CD4-positive, alpha-beta T cell treated with Interleukin-6 for 4 hours (primary cell): ENCODE data around the gene UNC93A.
"Not testable (repeated sequence)": the region's sequence is repeated elsewhere in the genome, so short reads cannot be mapped to it uniquely, and the experiment has no call there.

Source experiments
- DNase-seq: peaks from one replicate; pipeline ENCODE4 v3.0.0-alpha.2; 2020; ENCODE audit warnings: mixed read lengths

The UNC93A gene

GRCh38 chr6:167290786-167291622 lies at the start of gene UNC93A:
Gene UNC93A (plus strand): TSS chr6:167291315. CDS start chr6:167291490, 175 bp downstream.
- no peak for DNase-seq

GRCh38 chr6:167241321-167242134 lies 49.6 kb upstream of the UNC93A start:
- DNase-seq = not testable (repeated sequence)

DNA sequence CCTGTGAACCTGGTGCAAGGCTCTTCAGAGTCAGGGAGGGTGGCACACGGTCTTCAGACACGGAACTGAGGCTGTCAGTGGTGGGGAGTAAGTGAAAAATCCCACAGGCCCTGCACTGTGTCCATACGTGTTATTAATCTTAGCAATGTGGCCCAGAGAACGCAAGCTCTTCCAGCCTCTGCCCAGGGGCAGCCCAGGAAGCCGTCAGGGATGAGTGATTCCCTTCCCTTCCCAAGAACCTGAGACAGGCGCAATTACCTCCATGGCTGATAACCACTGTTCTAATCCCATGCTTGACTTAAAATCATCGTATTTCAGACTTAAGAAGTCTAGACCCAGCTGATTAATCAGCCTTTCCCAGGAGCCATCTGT lies 49.0 kb upstream of the UNC93A start:
- DNase-seq = not testable (repeated sequence)

DNA sequence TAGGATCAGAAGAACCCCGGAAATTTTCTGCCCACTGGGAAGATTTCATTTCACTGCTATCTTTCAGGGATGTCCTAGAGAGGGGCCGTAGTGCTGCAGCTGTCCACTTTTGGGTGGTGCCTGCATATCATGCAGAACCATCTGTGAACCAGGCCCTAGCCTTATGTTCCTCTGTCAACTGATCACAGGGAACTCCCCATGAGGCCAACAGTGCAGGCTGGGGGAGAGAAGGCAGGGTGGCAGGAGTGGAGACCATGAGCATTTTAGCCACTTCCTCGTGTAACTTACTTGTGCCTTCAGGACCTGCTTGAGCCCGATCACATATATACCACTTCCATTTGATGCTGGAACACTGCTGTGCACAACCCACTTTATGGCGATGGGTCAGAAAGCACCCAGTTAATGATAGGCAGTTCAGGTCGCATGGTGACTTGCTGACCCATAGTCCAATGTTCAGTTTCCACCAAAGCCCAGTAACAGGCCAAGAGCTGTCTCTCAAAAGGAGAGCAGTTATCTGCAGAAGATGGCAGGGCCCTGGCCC lies 48.5 kb upstream of the UNC93A start:
- DNase-seq = not testable (repeated sequence)

DNA sequence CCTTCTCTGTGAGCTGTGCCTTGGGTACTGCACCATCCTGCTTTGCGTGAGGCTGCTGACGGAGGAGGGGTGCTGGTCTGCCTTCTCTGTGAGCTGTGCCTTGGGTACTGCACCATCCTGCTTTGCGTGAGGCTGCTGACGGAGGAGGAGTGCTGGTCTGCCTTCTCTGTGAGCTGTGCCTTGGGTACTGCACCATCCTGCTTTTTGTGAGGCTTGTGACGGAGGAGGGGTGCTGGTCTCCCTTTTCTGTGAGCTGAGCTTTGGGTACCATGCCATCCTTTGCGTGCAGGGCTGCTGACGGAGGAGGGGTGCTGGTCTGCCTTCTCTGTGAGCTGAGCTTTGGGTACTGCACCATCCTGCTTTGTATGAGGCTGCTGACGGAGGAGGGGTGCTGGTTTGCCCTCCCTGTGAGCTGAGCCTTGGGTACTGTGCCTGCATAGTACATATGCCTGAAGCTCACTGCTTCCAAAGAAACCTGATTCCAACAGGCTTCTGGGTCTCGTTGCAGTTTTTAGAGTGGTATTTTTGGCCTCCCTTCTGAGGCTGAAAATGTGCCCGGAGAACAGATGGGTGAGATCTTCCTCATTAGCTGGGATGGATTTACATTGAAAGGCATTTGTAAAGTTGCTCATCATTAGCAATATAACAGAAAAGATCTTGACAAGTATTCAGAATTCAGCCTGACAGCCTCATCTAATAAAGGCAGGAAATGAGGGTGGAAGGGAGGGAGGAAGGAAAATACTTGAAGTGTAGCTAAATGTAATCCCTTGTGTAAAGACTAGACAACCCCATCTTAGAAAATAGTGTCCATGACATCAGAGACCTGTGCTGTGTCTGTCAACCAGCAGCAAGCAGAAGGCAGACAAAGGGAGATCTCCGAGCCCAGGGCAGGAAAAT lies 46.8 kb upstream of the UNC93A start:
- DNase-seq = no peak

DNA sequence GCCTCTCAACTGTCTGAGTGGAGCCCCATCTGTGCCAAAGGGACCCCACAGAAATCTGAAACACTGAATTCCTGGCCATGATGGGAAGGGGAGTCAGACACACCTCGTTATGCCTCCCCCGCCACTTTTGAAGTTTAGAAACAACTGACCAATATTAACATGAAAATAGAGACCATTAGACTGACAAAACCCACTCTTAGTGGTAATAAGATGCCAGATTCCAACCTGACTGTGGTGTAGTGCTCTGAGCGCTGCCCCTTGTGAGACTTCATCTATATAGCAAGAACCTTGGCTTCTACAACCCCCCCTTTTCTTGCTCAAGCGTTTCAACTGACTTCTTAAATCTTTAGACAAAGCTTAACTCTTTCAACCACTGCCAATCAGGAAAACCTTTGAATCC lies 46.1 kb upstream of the UNC93A start:
- DNase-seq = no peak

GRCh38 chr6:167245591-167245990 lies 45.5 kb upstream of the UNC93A start:
- no peak for DNase-seq

DNA sequence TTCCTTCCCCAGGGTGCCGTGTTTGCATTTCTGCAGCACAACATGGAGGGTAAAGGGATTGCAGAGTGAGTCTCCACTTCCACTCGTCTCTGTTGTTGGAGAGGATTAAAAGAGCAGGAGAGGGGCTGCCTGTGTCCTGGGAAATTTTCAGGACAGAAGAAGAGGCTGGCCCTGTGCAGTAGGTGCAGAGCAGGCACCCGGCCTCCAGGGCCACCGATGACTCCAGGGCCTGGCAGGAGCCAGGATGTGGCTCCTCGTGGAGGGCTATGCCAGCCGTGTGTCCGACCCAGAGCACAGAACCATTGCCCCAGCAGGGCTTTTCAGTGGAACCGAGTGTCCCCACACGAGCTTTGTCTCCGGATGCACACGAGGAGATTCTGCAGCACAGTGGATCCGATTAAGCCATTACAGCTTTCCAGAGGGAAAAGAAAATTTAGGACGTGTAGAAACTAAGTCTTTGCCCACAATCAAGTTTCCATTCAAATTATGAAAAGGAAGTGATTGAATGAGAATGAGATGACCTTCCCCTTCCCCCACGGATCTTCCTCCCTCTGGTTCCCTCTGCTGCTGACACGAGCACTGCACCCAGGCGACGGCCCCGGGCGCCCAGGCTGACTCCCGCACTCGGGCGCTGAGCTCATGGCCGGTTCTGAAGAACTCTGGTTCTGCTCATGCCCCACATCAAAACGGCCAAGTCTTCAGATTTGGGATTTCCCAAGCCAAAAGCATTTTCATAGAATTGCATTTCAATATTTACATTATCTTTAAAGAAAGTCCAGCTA lies 43.1 kb upstream of the UNC93A start:
- DNase-seq = no peak

DNA sequence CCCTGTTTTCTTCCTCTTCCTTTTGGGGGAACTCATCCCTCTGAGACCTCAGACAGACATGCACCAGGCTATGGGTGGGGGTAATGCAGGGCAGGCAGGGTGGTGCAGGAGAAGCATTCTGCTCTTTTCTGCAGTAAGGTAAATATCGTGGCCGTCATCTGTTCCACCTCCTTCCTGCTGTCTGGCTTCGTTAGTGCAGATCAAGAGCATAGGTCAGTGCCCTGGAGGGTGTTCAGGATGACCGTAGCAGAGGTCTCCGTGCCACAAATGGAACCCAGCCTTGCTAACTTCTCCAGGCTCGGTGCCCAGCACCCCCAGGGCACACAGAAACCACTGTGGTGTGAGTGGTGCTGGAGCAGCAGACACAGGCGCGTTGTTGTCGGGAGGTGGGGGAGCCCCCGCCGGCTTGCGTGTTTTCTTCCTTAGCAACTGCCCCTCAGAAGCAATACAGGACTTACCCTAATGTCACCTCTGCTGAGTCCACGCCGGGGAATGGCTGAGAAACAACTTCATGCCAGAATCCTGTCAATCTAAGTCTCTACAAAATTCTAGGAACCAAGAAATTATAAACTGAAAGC lies 42.1 kb upstream of the UNC93A start:
- DNase-seq = not testable (repeated sequence)

DNA sequence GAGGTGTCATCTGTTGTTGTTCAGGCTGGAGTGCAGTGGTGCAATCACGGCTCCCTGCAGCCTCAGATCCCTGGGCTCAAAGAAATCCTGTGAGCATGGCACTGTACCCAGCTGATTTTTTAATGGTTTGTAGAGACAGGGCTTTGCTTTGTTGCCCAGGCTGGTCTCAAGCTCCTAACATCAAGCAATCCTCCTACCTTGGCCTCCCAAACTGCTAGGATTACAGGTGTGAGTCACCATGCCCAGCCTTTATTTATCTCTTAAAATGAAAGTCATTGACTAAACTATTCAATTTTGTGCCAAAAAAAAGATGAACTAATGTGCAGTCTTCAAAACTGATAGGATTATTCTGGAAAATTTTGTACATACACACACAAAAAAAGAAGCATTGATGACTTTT lies 38.8 kb upstream of the UNC93A start:
- no peak for DNase-seq

DNA sequence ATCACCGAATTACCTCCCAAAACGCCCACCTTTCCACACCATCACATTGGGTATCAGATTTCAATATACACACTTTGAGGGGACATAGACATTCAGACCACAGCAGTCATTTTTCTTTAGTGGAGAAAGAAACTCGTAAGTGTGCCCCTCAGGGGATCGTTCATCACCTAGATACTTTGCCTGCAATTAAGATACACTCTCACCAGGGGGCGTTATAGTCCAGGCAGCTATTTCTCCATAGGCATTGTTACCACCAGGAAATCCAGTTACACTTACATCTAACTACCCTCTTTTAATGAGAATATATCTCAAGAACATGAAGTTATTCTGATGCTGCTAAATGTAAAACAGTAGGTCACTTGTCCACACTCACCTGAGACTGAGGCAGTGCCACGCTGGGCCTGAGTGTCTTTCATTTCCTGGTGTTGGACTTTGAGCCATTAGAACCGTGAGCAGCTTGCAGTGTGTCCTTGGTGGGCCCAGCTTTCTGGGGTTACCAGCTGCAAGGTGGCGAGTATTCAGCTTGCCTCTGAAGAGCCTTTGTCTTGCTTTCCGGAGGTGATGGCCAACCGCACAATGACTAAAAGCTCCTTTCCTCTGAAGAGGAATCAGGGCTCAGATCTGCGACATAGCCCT lies 35.1 kb upstream of the UNC93A start:
- DNase-seq = no peak

- no peak for DNase-seq
Observed at GRCh38 chr6:167258646-167259045, 32.5 kb upstream of the UNC93A start.

DNA sequence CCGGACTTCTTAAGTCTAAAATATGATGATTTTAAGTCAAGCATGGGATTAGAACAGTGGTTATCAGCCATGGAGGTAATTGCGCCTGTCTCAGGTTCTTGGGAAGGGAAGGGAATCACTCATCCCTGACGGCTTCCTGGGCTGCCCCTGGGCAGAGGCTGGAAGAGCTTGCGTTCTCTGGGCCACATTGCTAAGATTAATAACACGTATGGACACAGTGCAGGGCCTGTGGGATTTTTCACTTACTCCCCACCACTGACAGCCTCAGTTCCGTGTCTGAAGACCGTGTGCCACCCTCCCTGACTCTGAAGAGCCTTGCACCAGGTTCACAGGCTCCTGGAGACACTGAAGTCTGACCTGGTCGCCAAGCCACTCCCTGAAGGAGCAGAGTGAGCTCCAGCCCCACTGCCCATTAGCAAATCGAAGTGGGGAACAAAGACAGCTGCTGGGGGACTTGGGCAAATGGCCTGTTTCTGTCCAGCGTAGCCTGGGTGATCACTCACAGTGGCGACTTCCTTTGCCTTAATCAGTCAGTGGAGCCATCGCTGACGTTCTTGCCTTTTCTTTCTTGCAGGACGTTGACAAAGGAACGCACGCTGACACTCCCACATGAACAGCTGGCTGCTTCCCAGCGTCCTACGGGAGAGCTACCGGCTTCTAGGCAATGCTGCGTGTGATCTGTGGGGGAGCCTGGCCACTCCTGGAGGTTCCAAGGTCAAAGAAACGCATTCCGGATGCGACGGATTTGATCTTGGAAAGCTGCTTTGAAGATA lies 24.9 kb upstream of the UNC93A start:
- DNase-seq = not testable (repeated sequence)

DNA sequence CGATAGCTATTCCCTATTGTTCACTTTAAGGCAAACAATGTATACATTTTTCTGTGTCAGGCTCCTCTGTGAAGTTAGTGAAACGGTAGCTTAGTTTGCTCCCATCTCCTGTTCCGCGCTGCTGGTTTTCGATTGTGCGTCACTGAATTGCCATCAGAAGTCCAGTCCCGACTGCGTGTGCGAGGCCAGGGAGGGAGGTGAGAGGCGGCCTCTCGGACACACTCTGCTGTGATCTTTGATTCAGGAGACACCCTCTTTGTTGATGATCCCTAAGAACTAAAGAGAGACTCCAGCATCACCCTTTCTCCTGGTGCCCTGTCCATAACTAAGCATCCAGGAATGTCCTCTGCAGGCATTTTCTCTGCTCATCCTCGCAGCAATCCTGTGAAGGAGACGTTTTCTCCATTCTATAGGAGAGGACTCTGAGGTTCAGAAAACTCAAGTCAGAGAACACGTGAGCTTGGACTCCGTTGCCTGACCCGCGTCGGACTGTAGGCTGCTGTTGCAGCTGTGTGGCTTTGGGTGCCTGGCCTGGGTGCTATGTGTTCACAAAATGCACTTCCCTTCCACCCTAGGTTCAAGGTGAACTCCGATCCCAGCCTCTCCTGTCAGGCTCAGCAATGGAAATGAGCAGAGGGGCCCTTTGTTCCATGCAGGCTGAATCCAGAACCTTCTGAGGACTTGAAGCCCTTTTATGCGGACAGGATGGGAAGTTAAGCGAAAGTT lies 24.1 kb upstream of the UNC93A start:
- DNase-seq = no peak

DNA sequence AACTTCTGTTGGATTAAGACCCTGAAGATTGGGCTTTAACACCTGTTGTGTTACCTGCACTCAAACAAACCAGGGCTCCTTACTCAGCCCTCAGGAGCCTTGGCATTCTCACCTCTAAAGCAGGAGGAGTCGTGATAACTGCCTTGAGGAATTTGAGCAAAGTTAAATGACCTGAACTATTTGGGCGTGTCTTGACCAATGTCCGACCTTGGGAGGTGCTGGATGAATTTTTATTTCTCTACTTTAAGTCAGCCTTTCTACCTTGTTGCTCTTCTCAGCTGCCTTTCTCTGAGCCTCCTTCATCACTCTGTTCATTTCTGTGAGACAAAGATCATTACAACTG lies 23.6 kb upstream of the UNC93A start:
- not testable (repeated sequence) for DNase-seq

GRCh38 chr6:167267921-167268401 lies 23.2 kb upstream of the UNC93A start:
- DNase-seq = no peak

GRCh38 chr6:167268683-167269280 lies 22.3 kb upstream of the UNC93A start:
- no peak for DNase-seq

- DNase-seq = no peak
Observed at GRCh38 chr6:167270499-167271311, 20.4 kb upstream of the UNC93A start.
